HG03460 (cell line): ENCODE measurements around the gene HSPA8.
"Not testable (repeated sequence)": the region's sequence is repeated elsewhere in the genome, so short reads cannot be mapped to it uniquely, and the experiment has no call there.

Experiments used
- ATAC-seq: cut with Tn5 transposase; IDR thresholded peaks from one replicate; pipeline ENCODE4 v1.9.1; 2021; ENCODE audit not compliant: unreplicated experiment

The HSPA8 gene

GRCh38 chr11:123072762-123073161 lies 10.8 kb upstream of the HSPA8 start:
- ATAC-seq = no peak

GRCh38 chr11:123072332-123072761 lies 10.4 kb upstream of the HSPA8 start:
- ATAC-seq = no peak

- peak; percentile 58 for ATAC-seq
These were observed 8.2 kb upstream of the HSPA8 start for GRCh38 chr11:123069908-123070821.

- no peak for ATAC-seq
These were observed 3.7 kb upstream of the HSPA8 start for GRCh38 chr11:123065621-123066020.

- ATAC-seq = no peak
These were observed 2.1 kb upstream of the HSPA8 start for GRCh38 chr11:123063826-123064657.

- ATAC-seq = no peak
These were observed 1.2 kb upstream of the HSPA8 start for GRCh38 chr11:123062892-123063825.

GRCh38 chr11:123062158-123062891 lies 389 bp upstream of the HSPA8 start:
- ATAC-seq = peak; percentile 79

GRCh38 chr11:123060277-123061000 lies 1.5 kb downstream of the HSPA8 start:
- ATAC-seq = no peak

- ATAC-seq = not testable (repeated sequence)
These were observed 2.7 kb downstream of the HSPA8 start for GRCh38 chr11:123059041-123059920.

- no peak for ATAC-seq
These were observed 4.2 kb downstream of the HSPA8 start for GRCh38 chr11:123057661-123058305.

- ATAC-seq = no peak
These were observed 5.0 kb downstream of the HSPA8 start for GRCh38 chr11:123056835-123057491.

GRCh38 chr11:123055191-123055901 lies 6.6 kb downstream of the HSPA8 start:
- ATAC-seq = no peak

GRCh38 chr11:123054301-123055065 lies 7.5 kb downstream of the HSPA8 start:
- peak; percentile 73 for ATAC-seq

- no peak for ATAC-seq
These were observed 8.8 kb downstream of the HSPA8 start for GRCh38 chr11:123052901-123053721.

GRCh38 chr11:123051634-123052033 lies 10.3 kb downstream of the HSPA8 start:
- no peak for ATAC-seq
